H9 (cell line): ENCODE data around the gene LPCAT1. TPM values are rescaled to one million over a fixed set of nuclear protein-coding genes. Genes with fewer than 3 reads are reported as not detected.

ENCODE experiments used
- DNase-seq: peaks from one replicate; pipeline ENCODE4 v3.0.0-alpha.2; 2017
- H2AFZ ChIP-seq: one replicate; pipeline ENCODE4 v1.6.1; 2013; ENCODE audit warnings: mild to moderate bottlenecking, low read length, control low read depth, moderate library complexity
- H2AK5ac ChIP-seq: 2 replicates; pipeline ENCODE4 v1.6.1; 2013; ENCODE audit warnings: low read length, control low read depth, mixed read lengths; ENCODE audit not compliant: insufficient read length
- H2BK120ac ChIP-seq: one replicate; pipeline ENCODE4 v1.6.1; 2013; ENCODE audit warnings: low read depth, mild to moderate bottlenecking, low read length, control low read depth, inconsistent platforms; ENCODE audit not compliant: poor library complexity, severe bottlenecking
- H2BK12ac ChIP-seq: 2 replicates; pipeline ENCODE4 v1.6.1; 2013; ENCODE audit warnings: low read length, control low read depth, mixed read lengths, low read depth; ENCODE audit not compliant: insufficient read length
- H2BK15ac ChIP-seq: 2 replicates; pipeline ENCODE4 v1.6.1; 2013; ENCODE audit warnings: low read depth, low read length, control low read depth
- H2BK20ac ChIP-seq: one replicate; pipeline ENCODE4 v1.6.1; 2013; ENCODE audit warnings: low read depth, mild to moderate bottlenecking, low read length, control low read depth, inconsistent platforms; ENCODE audit not compliant: poor library complexity, severe bottlenecking
- H2BK5ac ChIP-seq: 2 replicates; pipeline ENCODE4 v1.6.1; 2013; ENCODE audit warnings: low read length, control low read depth, mixed read lengths; ENCODE audit not compliant: insufficient read length
- H3K14ac ChIP-seq: 2 replicates; pipeline ENCODE4 v1.6.1; 2013; ENCODE audit warnings: low read length, control low read depth; ENCODE audit not compliant: insufficient read depth
- H3K18ac ChIP-seq: 2 replicates; pipeline ENCODE4 v1.6.1; 2013; ENCODE audit warnings: low read depth, mild to moderate bottlenecking, mixed read lengths, low read length, control low read depth; ENCODE audit not compliant: insufficient read length
- H3K23ac ChIP-seq: 2 replicates; pipeline ENCODE4 v1.6.1; 2013; ENCODE audit warnings: low read length, control low read depth, mixed read lengths, low read depth; ENCODE audit not compliant: insufficient read length
- H3K23me2 ChIP-seq: 2 replicates; pipeline ENCODE4 v1.6.1; 2013; ENCODE audit warnings: low read depth, mild to moderate bottlenecking, mixed read lengths, low read length, control low read depth; ENCODE audit not compliant: insufficient read length, poor library complexity, severe bottlenecking
- H3K27ac ChIP-seq: 2 replicates; pipeline ENCODE4 v1.5.1; 2013; ENCODE audit warnings: low read length, control low read depth, mixed read lengths, low read depth; ENCODE audit not compliant: insufficient read length
- H3K27me3 ChIP-seq: 2 replicates; pipeline ENCODE4 v1.6.1; 2013; ENCODE audit warnings: low read length, control low read depth, inconsistent platforms; ENCODE audit not compliant: insufficient read depth
- H3K4ac ChIP-seq: 2 replicates; pipeline ENCODE4 v1.6.1; 2013; ENCODE audit warnings: low read depth, mild to moderate bottlenecking, control low read depth, inconsistent platforms, low read length, moderate library complexity
- H3K4me1 ChIP-seq: 2 replicates; pipeline ENCODE4 v1.6.1; 2013; ENCODE audit warnings: low read length, control low read depth, inconsistent platforms; ENCODE audit not compliant: insufficient read depth
- H3K4me2 ChIP-seq: 2 replicates; pipeline ENCODE4 v1.6.1; 2013; ENCODE audit warnings: low read length, control low read depth, mixed read lengths; ENCODE audit not compliant: insufficient read length, insufficient read depth
- H3K56ac ChIP-seq: 2 replicates; pipeline ENCODE4 v1.6.1; 2013; ENCODE audit warnings: low read depth, mild to moderate bottlenecking, mixed read lengths, low read length, control low read depth; ENCODE audit not compliant: insufficient read length
- H3K79me1 ChIP-seq: 2 replicates; pipeline ENCODE4 v1.6.1; 2013; ENCODE audit warnings: low read depth, mild to moderate bottlenecking, moderate library complexity, low read length, control low read depth, inconsistent platforms; ENCODE audit not compliant: insufficient read depth, poor library complexity, severe bottlenecking
- H3K79me2 ChIP-seq: 2 replicates; pipeline ENCODE4 v1.6.1; 2013; ENCODE audit warnings: low read length, control low read depth, inconsistent platforms; ENCODE audit not compliant: insufficient read depth
- H3K9ac ChIP-seq: 2 replicates; pipeline ENCODE4 v1.6.1; 2013; ENCODE audit warnings: low read length, control low read depth, mixed read lengths; ENCODE audit not compliant: insufficient read length; ENCODE audit errors: extremely low read depth
- H3K9me3 ChIP-seq: one replicate; pipeline ENCODE4 v1.6.1; 2013; ENCODE audit warnings: low read depth, low read length, inconsistent platforms; ENCODE audit not compliant: control insufficient read depth
- H3T11ph ChIP-seq: one replicate; pipeline ENCODE4 v1.6.1; 2013; ENCODE audit warnings: mild to moderate bottlenecking, low read length, control low read depth, inconsistent platforms
- H4K20me1 ChIP-seq: one replicate; pipeline ENCODE4 v1.6.1; 2013; ENCODE audit not compliant: control insufficient read depth, insufficient read length, insufficient read depth
- H4K5ac ChIP-seq: 2 replicates; pipeline ENCODE4 v1.6.1; 2013; ENCODE audit warnings: low read depth, mild to moderate bottlenecking, mixed read lengths, low read length, control low read depth; ENCODE audit not compliant: insufficient read length
- H4K8ac ChIP-seq: replicated peaks from 2 replicates; pipeline ENCODE4 v1.6.1; 2013; ENCODE audit warnings: low read length, control low read depth, mixed read lengths, low read depth; ENCODE audit not compliant: insufficient read length
- H4K91ac ChIP-seq: 2 replicates; pipeline ENCODE4 v1.6.1; 2013; ENCODE audit warnings: low read depth, mild to moderate bottlenecking, moderate library complexity, mixed read lengths, low read length, control low read depth; ENCODE audit not compliant: insufficient read length
- H3K27ac Mint-ChIP-seq, 3 experiments: 2 replicates in 2 of 3; 3 replicates in 1 of 3; pipeline ENCODE4 v1.8.0; 2020 to 2021; ENCODE audit warnings: mixed read lengths in 3 of 3, mild to moderate bottlenecking in 1 of 3, moderate library complexity in 1 of 3
- H3K27me3 Mint-ChIP-seq: 2 replicates; pipeline ENCODE4 v1.8.0; 2021; ENCODE audit warnings: low read depth, mild to moderate bottlenecking, moderate library complexity, mixed read lengths
- H3K36me3 Mint-ChIP-seq, 3 experiments: 2 replicates in 2 of 3; 3 replicates in 1 of 3; pipeline ENCODE4 v1.8.0; 2020 to 2021; ENCODE audit warnings: low read depth in 3 of 3, mixed read lengths in 3 of 3; ENCODE audit not compliant: insufficient read depth in 1 of 3
- H3K4me1 Mint-ChIP-seq, 2 experiments: 2 replicates each; pipeline ENCODE4 v1.8.0; 2020; ENCODE audit warnings: mixed read lengths in 2 of 2
- H3K4me3 Mint-ChIP-seq, 2 experiments: 2 replicates in 1 of 2; 3 replicates in 1 of 2; pipeline ENCODE4 v1.8.0; 2020 to 2021; ENCODE audit warnings: mild to moderate bottlenecking in 2 of 2, mixed read lengths in 2 of 2, moderate library complexity in 1 of 2
- H3K9me3 Mint-ChIP-seq, 2 experiments: 2 replicates in 1 of 2; 3 replicates in 1 of 2; pipeline ENCODE4 v1.8.0; 2020; ENCODE audit warnings: mild to moderate bottlenecking in 2 of 2, mixed read lengths in 2 of 2, moderate library complexity in 1 of 2
- WGBS: extraction: QIAGEN DNeasy Blood & Tissue Kit; methylation state at CpG from one replicate; pipeline ENCODE4 v1.1.7; 2013; ENCODE audit warnings: missing lambda C conversion rate, low lambda C conversion rate, mixed read lengths; ENCODE audit not compliant: insufficient read length; ENCODE audit errors: extremely low coverage; 5-methylcytosine and 5-hydroxymethylcytosine counted together
- total RNA-seq: library from RNA; stranded (reverse); gene quantifications from 2 replicates; pipeline ENCODE4 v1.2.1, GENCODE V29; 2021
- TF ChIP-seq, protein P1 (sequence below): fragments of 200-600 bp; sonication (generic); conservative IDR thresholded peaks from 3 replicates; pipeline ENCODE4 v1.8.0; 2021; ENCODE audit warnings: antibody characterized with exemption, mild to moderate bottlenecking

The LPCAT1 gene
- total RNA-seq, 1 experiment from 2014 or later = 231 TPM

DNA sequence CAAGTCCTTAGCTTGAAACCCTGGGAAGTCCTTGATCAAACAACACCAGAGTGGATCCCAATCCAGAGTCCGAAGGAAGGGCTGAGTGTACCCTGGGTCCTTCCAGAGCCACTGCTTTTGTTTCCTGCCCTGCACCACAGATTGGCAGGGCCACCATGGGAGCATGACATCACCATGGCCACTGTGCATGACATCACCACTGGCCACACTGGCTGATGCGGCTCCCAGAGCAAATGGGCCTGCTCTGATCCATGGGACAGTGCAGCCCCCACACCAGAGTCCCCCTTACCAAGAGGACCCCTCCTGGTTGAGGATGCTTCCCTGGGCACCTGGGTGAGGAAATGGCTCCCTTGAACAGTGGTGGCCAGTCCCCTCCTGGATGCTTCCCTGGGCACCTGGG lies 88.4 kb downstream of the LPCAT1 start:
- H3K9me3 Mint-ChIP-seq = peaks cover 20 to 26% of the 10 kb centered on the region in 2 experiments

More for the DNA sequence above, 88.4 kb downstream of the LPCAT1 start:
- Histone ChIP-seq H2BK120ac (no peak overlapping the region), H4K5ac (no peak overlapping the region), H3K4ac (no peak overlapping the region), H3K4me1 (no peaks in the 10 kb centered on the region), H2AFZ (no peak overlapping the region), H2BK20ac (no peak overlapping the region), H3K27ac (no peak overlapping the region), H3K9me3 (peaks cover 7% of the 10 kb centered on the region), H3K79me2 (no peaks in the 10 kb centered on the region), H3K9ac (no peak overlapping the region), H2AK5ac (no peak overlapping the region), H4K8ac (no peak overlapping the region), H3K4me2 (no peak overlapping the region), H4K20me1 (peaks cover 4% of the 10 kb centered on the region), H2BK12ac (no peak overlapping the region), H3K27me3 (no peaks in the 10 kb centered on the region), H3K18ac (no peak overlapping the region), H3K23ac (no peak overlapping the region), H4K91ac (no peak overlapping the region), H2BK15ac (no peak overlapping the region), H3K14ac (no peak overlapping the region), H2BK5ac (no peak overlapping the region), H3T11ph (no peak overlapping the region), H3K56ac (no peak overlapping the region), H3K79me1 (no peaks in the 10 kb centered on the region), H3K23me2 (no peaks in the 10 kb centered on the region)
- H3K4me1 Mint-ChIP-seq = peaks cover 4 to 7% of the 10 kb centered on the region in 2 experiments
- no CpG with 5 or more reads among the region's 2 CpGs for WGBS
- H3K27ac Mint-ChIP-seq = no peak overlapping the region
- H3K36me3 Mint-ChIP-seq = peaks cover 0 to 6% (median 4%) of the 10 kb centered on the region in 3 experiments; a peak in 4 of 7 replicates
- H3K4me3 Mint-ChIP-seq = no peak overlapping the region
- TF ChIP-seq, protein P1, sequence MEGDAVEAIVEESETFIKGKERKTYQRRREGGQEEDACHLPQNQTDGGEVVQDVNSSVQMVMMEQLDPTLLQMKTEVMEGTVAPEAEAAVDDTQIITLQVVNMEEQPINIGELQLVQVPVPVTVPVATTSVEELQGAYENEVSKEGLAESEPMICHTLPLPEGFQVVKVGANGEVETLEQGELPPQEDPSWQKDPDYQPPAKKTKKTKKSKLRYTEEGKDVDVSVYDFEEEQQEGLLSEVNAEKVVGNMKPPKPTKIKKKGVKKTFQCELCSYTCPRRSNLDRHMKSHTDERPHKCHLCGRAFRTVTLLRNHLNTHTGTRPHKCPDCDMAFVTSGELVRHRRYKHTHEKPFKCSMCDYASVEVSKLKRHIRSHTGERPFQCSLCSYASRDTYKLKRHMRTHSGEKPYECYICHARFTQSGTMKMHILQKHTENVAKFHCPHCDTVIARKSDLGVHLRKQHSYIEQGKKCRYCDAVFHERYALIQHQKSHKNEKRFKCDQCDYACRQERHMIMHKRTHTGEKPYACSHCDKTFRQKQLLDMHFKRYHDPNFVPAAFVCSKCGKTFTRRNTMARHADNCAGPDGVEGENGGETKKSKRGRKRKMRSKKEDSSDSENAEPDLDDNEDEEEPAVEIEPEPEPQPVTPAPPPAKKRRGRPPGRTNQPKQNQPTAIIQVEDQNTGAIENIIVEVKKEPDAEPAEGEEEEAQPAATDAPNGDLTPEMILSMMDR = no peak
- DNase-seq = no peak
- H3K27me3 Mint-ChIP-seq = peaks cover 40% of the 10 kb centered on the region
